Measurements from ENCODE around the gene SEPTIN12. TPM values are rescaled to one million over a fixed set of nuclear protein-coding genes. Genes with fewer than 3 reads are reported as not detected.

SEPTIN12 gene
- total RNA-seq, 1 experiment from 2014 or later, result not detected

DNA sequence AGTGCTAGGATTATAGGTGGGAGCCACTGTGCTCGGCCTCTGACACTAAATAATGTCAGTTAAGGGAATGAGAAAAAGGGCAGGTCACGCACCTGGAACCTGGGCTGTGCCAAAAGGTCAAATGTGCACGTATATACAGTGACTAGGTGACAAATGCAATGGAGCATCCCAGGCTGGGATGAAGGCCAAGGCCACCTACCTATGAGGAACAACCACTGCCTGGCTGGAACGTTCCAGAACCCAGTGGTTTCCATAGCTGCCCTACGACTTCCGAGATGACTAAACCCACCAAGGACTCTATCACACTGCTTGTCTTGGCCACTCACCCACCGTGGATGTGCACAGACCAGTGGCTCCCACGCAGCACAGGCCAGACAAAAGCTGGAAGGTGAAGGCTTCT lies 37.2 kb downstream of the SEPTIN12 start:
- Histone ChIP-seq H4K20me1 (ENCODE audit: insufficient read depth) (no peaks in the 10 kb centered on the region), H3K4me1 (replicated peaks; ENCODE audit: insufficient read depth) (no peaks in the 10 kb centered on the region), H3K36me3 (ENCODE audit: low read depth) (peaks cover 12% of the 10 kb centered on the region), H3F3A (ENCODE audit: insufficient read depth, low read depth) (no peaks in the 10 kb centered on the region), H3K79me2 (ENCODE audit: low read depth) (no peaks in the 10 kb centered on the region), H3K9me2 (ENCODE audit: insufficient read depth) (no peaks in the 10 kb centered on the region), H2AFZ (no peak overlapping the region), H3K4me2 (no peak overlapping the region), H3K27ac (no peak overlapping the region), H3K4me3 (no peak overlapping the region), H3K27me3 (ENCODE audit: insufficient read depth, low read depth) (no peaks in the 10 kb centered on the region), H3K9me3 (ENCODE audit: insufficient read depth, low read depth) (peaks cover 5% of the 10 kb centered on the region)
- intact Hi-C loops (cut with micrococcal nuclease; ENCODE audit: unreplicated experiment), result no loop called here
- no peak for TF ChIP-seq EZH2 (IDR thresholded peaks at IDR 0.05; ENCODE audit: low read depth)
- TF ChIP-seq, protein P1, sequence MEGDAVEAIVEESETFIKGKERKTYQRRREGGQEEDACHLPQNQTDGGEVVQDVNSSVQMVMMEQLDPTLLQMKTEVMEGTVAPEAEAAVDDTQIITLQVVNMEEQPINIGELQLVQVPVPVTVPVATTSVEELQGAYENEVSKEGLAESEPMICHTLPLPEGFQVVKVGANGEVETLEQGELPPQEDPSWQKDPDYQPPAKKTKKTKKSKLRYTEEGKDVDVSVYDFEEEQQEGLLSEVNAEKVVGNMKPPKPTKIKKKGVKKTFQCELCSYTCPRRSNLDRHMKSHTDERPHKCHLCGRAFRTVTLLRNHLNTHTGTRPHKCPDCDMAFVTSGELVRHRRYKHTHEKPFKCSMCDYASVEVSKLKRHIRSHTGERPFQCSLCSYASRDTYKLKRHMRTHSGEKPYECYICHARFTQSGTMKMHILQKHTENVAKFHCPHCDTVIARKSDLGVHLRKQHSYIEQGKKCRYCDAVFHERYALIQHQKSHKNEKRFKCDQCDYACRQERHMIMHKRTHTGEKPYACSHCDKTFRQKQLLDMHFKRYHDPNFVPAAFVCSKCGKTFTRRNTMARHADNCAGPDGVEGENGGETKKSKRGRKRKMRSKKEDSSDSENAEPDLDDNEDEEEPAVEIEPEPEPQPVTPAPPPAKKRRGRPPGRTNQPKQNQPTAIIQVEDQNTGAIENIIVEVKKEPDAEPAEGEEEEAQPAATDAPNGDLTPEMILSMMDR (conservative IDR thresholded peaks at IDR 0.05), result no peak
- DNase-seq, result no peak
- ChIA-PET CTCF (no interaction called here), POLR2A (ENCODE audit: unreplicated experiment) (no interaction called here)
- no TSS peak for BruUV-seq (replicated peaks)

DNA sequence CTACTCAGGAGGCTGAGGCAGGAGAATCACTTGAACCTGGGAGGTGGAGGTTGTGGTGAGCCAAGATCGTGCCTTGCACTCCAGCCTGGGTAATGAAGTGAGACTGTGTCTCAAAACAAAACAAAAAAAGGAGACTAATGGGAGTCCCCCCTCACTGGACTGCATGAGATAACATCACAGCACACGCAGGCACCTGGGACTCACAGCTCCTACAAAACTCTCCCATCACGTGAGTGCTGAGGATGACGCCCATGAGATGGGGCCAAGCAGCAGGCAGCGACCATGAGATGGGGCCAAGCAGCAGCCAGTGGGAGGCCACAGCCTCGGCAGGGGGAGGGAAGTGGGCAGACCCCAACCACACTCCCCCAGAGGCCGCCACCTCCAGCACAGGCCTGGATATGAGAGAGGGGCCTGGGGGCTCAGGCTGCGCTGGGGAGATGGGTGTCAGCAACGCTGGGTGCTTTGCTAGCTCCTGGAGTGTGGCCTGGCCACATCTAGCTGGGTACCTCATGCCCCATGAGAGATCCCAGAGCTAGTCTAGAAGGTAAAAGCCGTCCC lies 38.4 kb downstream of the SEPTIN12 start:
- CTCF ChIA-PET, result no interaction called here

GRCh38 chr16:4748682-4749411 lies 39.3 kb downstream of the SEPTIN12 start:
- H3K79me2 ChIP-seq (ENCODE audit: low read depth), result no peaks in the 10 kb centered on the region
- H3K9me2 ChIP-seq (ENCODE audit: insufficient read depth), result no peaks in the 10 kb centered on the region
- H2AFZ ChIP-seq, result no peak overlapping the region
- no peaks in the 10 kb centered on the region for H4K20me1 ChIP-seq (ENCODE audit: insufficient read depth)
- no peaks in the 10 kb centered on the region for H3K4me1 ChIP-seq (replicated peaks; ENCODE audit: insufficient read depth)
- H3K4me2 ChIP-seq, result no peak overlapping the region
- no peak overlapping the region for H3K27ac ChIP-seq
- ChIA-PET CTCF (no interaction called here), POLR2A (ENCODE audit: unreplicated experiment) (no interaction called here)
- no TSS peak for BruUV-seq (replicated peaks)
- peaks cover 3% of the 10 kb centered on the region; the same call in 1 of the 2 replicates for H3F3A ChIP-seq (ENCODE audit: insufficient read depth, low read depth)
- no peaks in the 10 kb centered on the region for H3K9me3 ChIP-seq (ENCODE audit: insufficient read depth, low read depth)
- no peaks in the 10 kb centered on the region for H3K36me3 ChIP-seq (ENCODE audit: low read depth)
- no peaks in the 10 kb centered on the region for H3K27me3 ChIP-seq (ENCODE audit: insufficient read depth, low read depth)
- TF ChIP-seq EZH2 (IDR thresholded peaks at IDR 0.05; ENCODE audit: low read depth), result no peak
- TF ChIP-seq, protein P1 (conservative IDR thresholded peaks at IDR 0.05), result no peak
- no peak for DNase-seq
- H3K4me3 ChIP-seq, result no peak overlapping the region
- intact Hi-C loops (cut with micrococcal nuclease; ENCODE audit: unreplicated experiment), result no loop called here

More for the DNA sequence above, 38.4 kb downstream of the SEPTIN12 start:
- intact Hi-C loops (cut with micrococcal nuclease; ENCODE audit: unreplicated experiment), result no loop called here
- TF ChIP-seq, protein P1 (conservative IDR thresholded peaks at IDR 0.05), result no peak
- no peak for TF ChIP-seq EZH2 (IDR thresholded peaks at IDR 0.05; ENCODE audit: low read depth)
- H3K36me3 ChIP-seq (ENCODE audit: low read depth), result peaks cover under 1% of the 10 kb centered on the region
- POLR2A ChIA-PET (ENCODE audit: unreplicated experiment), result interaction anchor here (0.6 kb wide), 1 partner anchor 9 kb away, joined by 7 read pairs; no protein-coding TSS in a partner anchor
- no peak overlapping the region for H3K4me2 ChIP-seq
- H3K27me3 ChIP-seq (ENCODE audit: insufficient read depth, low read depth), result no peaks in the 10 kb centered on the region
- no peaks in the 10 kb centered on the region; the same call in 1 of the 2 replicates for H3F3A ChIP-seq (ENCODE audit: insufficient read depth, low read depth)
- H2AFZ ChIP-seq, result no peak overlapping the region
- H3K27ac ChIP-seq, result no peak overlapping the region
- no peaks in the 10 kb centered on the region for H3K9me2 ChIP-seq (ENCODE audit: insufficient read depth)
- DNase-seq, result no peak
- H3K4me1 ChIP-seq (replicated peaks; ENCODE audit: insufficient read depth), result no peaks in the 10 kb centered on the region
- H3K79me2 ChIP-seq (ENCODE audit: low read depth), result no peaks in the 10 kb centered on the region
- H3K9me3 ChIP-seq (ENCODE audit: insufficient read depth, low read depth), result no peaks in the 10 kb centered on the region
- no TSS peak for BruUV-seq (replicated peaks)
- no peak overlapping the region for H3K4me3 ChIP-seq
- no peaks in the 10 kb centered on the region for H4K20me1 ChIP-seq (ENCODE audit: insufficient read depth)

All from PC-9 (cell line).